IMR-90 (cell line): ENCODE data around the gene CYSLTR2. TPM values are rescaled to one million over a fixed set of nuclear protein-coding genes. Genes with fewer than 3 reads are reported as not detected.

Experiments
- ATAC-seq: fragments of 200-7000 bp; cut with Tn5 transposase; 2 replicates; pipeline ENCODE4 v1.9.1; 2020; ENCODE audit warnings: low read depth, mild to moderate bottlenecking, moderate library complexity
- BruUV-seq: library from RNA; stranded (reverse); fragments of 400-500 nt; replicated peaks from 2 replicates; lab custom pipeline; 2021; lab: Mats Ljungman, UMichigan
- CTCF ChIA-PET: fragments of 300-600 bp; formaldehyde crosslinking; extraction: SDS; loops from one replicate; lab custom pipeline; 2021; ENCODE audit warnings: antibody characterized with exemption; lab: Yijun Ruan, JAX
- POLR2A ChIA-PET: fragments of 300-600 bp; sonication (Branson Sonifier 250); formaldehyde crosslinking; loops from one replicate; lab custom pipeline; 2022; ENCODE audit warnings: antibody characterized with exemption; ENCODE audit not compliant: unreplicated experiment; lab: Charles Lee
- DNase-seq: peaks from one replicate; pipeline ENCODE4 v3.0.0; 2013
- H2AFZ ChIP-seq: replicated peaks from 2 replicates; pipeline ENCODE3; 2013; ENCODE audit warnings: low read length, mild to moderate bottlenecking; ENCODE audit not compliant: poor library complexity
- H2AK5ac ChIP-seq: 2 replicates; pipeline ENCODE4 v1.6.1; 2013; ENCODE audit warnings: low read depth, low read length, inconsistent platforms
- H2AK9ac ChIP-seq: replicated peaks from 2 replicates; pipeline ENCODE3; 2013; ENCODE audit warnings: mild to moderate bottlenecking, low read depth, low read length, moderate library complexity; ENCODE audit not compliant: poor library complexity
- H2BK120ac ChIP-seq: 2 replicates; pipeline ENCODE4 v1.6.1; 2013; ENCODE audit warnings: low read depth, low read length, inconsistent platforms
- H2BK15ac ChIP-seq: 3 replicates; pipeline ENCODE4 v1.6.1; 2013; ENCODE audit warnings: low read depth, low read length, inconsistent platforms
- H2BK20ac ChIP-seq: 2 replicates; pipeline ENCODE4 v1.6.1; 2013; ENCODE audit warnings: low read depth, mild to moderate bottlenecking, inconsistent platforms, low read length, moderate library complexity
- H2BK5ac ChIP-seq: 2 replicates; pipeline ENCODE4 v1.6.1; 2013; ENCODE audit warnings: mild to moderate bottlenecking, low read depth, low read length, inconsistent platforms; ENCODE audit not compliant: poor library complexity, severe bottlenecking
- H3K14ac ChIP-seq: replicated peaks from 2 replicates; pipeline ENCODE4 v1.6.1; 2013; ENCODE audit warnings: low read depth, low read length, inconsistent platforms
- H3K18ac ChIP-seq: 2 replicates; pipeline ENCODE4 v1.6.1; 2013; ENCODE audit warnings: low read depth, low read length, control low read depth
- H3K23ac ChIP-seq: 2 replicates; pipeline ENCODE4 v1.6.1; 2013; ENCODE audit warnings: low read depth, low read length, inconsistent platforms
- H3K27ac ChIP-seq: 2 replicates; pipeline ENCODE4 v1.5.1; 2013; ENCODE audit warnings: mild to moderate bottlenecking, control low read depth, low read length; ENCODE audit not compliant: insufficient read depth
- H3K27me3 ChIP-seq: 2 replicates; pipeline ENCODE4 v1.6.1; 2013; ENCODE audit warnings: low read length; ENCODE audit not compliant: control insufficient read depth, insufficient read depth
- H3K36me3 ChIP-seq: 2 replicates; pipeline ENCODE4 v1.6.1; 2013; ENCODE audit warnings: low read length, mixed read lengths; ENCODE audit not compliant: control insufficient read depth, insufficient read depth
- H3K4ac ChIP-seq: 2 replicates; pipeline ENCODE4 v1.6.1; 2013; ENCODE audit warnings: low read depth, low read length, inconsistent platforms
- H3K4me1 ChIP-seq: 2 replicates; pipeline ENCODE4 v1.6.1; 2013; ENCODE audit warnings: low read length, mixed read lengths; ENCODE audit not compliant: control insufficient read depth, insufficient read depth
- H3K4me2 ChIP-seq: 2 replicates; pipeline ENCODE4 v1.6.1; 2013; ENCODE audit warnings: low read depth, mild to moderate bottlenecking, control low read depth, low read length, moderate library complexity
- H3K4me3 ChIP-seq: 2 replicates; pipeline ENCODE4 v1.5.1; 2013; ENCODE audit warnings: low read depth, mild to moderate bottlenecking, control low read depth, low read length, moderate library complexity; ENCODE audit not compliant: insufficient read depth
- H3K56ac ChIP-seq: 2 replicates; pipeline ENCODE4 v1.6.1; 2013; ENCODE audit warnings: low read length, inconsistent platforms; ENCODE audit not compliant: insufficient read depth; ENCODE audit errors: extremely low read depth
- H3K79me1 ChIP-seq, 2 experiments: 2 replicates each; pipeline ENCODE4 v1.6.1; 2013; ENCODE audit warnings: low read length in 2 of 2, inconsistent platforms in 1 of 2, low read depth in 1 of 2
- H3K9ac ChIP-seq: 2 replicates; pipeline ENCODE4 v1.6.1; 2013; ENCODE audit warnings: low read depth, low read length, control low read depth
- H3K9me1 ChIP-seq: 2 replicates; pipeline ENCODE4 v1.6.1; 2013; ENCODE audit warnings: low read length, inconsistent platforms; ENCODE audit not compliant: insufficient read depth
- H3K9me3 ChIP-seq: 2 replicates; pipeline ENCODE4 v1.6.1; 2013; ENCODE audit warnings: low read length; ENCODE audit not compliant: control insufficient read depth, insufficient read depth
- H4K20me1 ChIP-seq: 2 replicates; pipeline ENCODE4 v1.6.1; 2013; ENCODE audit warnings: low read length, inconsistent platforms; ENCODE audit not compliant: insufficient read depth
- H4K5ac ChIP-seq: 2 replicates; pipeline ENCODE4 v1.6.1; 2013; ENCODE audit warnings: mild to moderate bottlenecking, low read depth, low read length, control low read depth
- H4K8ac ChIP-seq, 2 experiments: 2 replicates each; pipeline ENCODE4 v1.6.1; 2013; ENCODE audit warnings: low read depth in 2 of 2, low read length in 2 of 2, control low read depth in 1 of 2, inconsistent platforms in 1 of 2
- H4K91ac ChIP-seq: 2 replicates; pipeline ENCODE4 v1.6.1; 2013; ENCODE audit warnings: low read depth, low read length, inconsistent platforms; ENCODE audit not compliant: insufficient read depth
- BHLHE40 ChIP-seq: fragments of 150-350 bp; IDR thresholded peaks from 2 replicates; pipeline ENCODE4 v1.6.1; 2016; ENCODE audit warnings: mild to moderate bottlenecking, low read depth, low read length
- CEBPB ChIP-seq: IDR thresholded peaks from 2 replicates; pipeline ENCODE4 v1.6.1; 2012; ENCODE audit warnings: low read depth, low read length, improper control_type of control experiment
- CHD1 ChIP-seq: IDR thresholded peaks from 2 replicates; pipeline ENCODE4 v1.6.1; 2012; ENCODE audit warnings: low read depth, low read length, improper control_type of control experiment
- CTCF ChIP-seq: conservative IDR thresholded peaks from 2 replicates; pipeline ENCODE4 v1.5.1; 2012; ENCODE audit warnings: mild to moderate bottlenecking, low read depth, low read length, improper control_type of control experiment
- ELK1 ChIP-seq: fragments of 150-350 bp; IDR thresholded peaks from 2 replicates; pipeline ENCODE4 v1.6.1; 2016; ENCODE audit warnings: low read depth, mild to moderate bottlenecking, low read length, moderate library complexity, borderline replicate concordance
- FOS ChIP-seq: fragments of 150-350 bp; IDR thresholded peaks from 2 replicates; pipeline ENCODE4 v1.6.1; 2016; ENCODE audit warnings: low read depth, low read length
- MAFK ChIP-seq: IDR thresholded peaks from 2 replicates; pipeline ENCODE4 v1.6.1; 2012; ENCODE audit warnings: low read depth, low read length, improper control_type of control experiment
- MAZ ChIP-seq: IDR thresholded peaks from 2 replicates; pipeline ENCODE4 v1.6.1; 2012; ENCODE audit warnings: low read depth, mild to moderate bottlenecking, low read length, improper control_type of control experiment, moderate library complexity, borderline replicate concordance
- MXI1 ChIP-seq: IDR thresholded peaks from 2 replicates; pipeline ENCODE4 v1.6.1; 2012; ENCODE audit warnings: low read depth, mild to moderate bottlenecking, low read length, moderate library complexity, borderline replicate concordance
- NFE2L2 ChIP-seq: fragments of 150-350 bp; IDR thresholded peaks from 2 replicates; pipeline ENCODE4 v1.6.1; 2016; ENCODE audit warnings: low read depth, mild to moderate bottlenecking, low read length
- POLR2A ChIP-seq: IDR thresholded peaks from 2 replicates; pipeline ENCODE4 v1.6.1; 2012; ENCODE audit warnings: mild to moderate bottlenecking, low read depth, low read length
- RAD21 ChIP-seq: IDR thresholded peaks from 2 replicates; pipeline ENCODE4 v1.6.1; 2012; ENCODE audit warnings: low read length, improper control_type of control experiment
- RCOR1 ChIP-seq: IDR thresholded peaks from 2 replicates; pipeline ENCODE4 v1.6.1; 2012; ENCODE audit warnings: mild to moderate bottlenecking, low read length, improper control_type of control experiment; ENCODE audit not compliant: insufficient replicate concordance
- RFX5 ChIP-seq: IDR thresholded peaks from 2 replicates; pipeline ENCODE4 v1.8.0; 2012; ENCODE audit warnings: low read depth, mild to moderate bottlenecking, low read length, moderate library complexity
- SMC3 ChIP-seq: fragments of 150-350 bp; IDR thresholded peaks from 2 replicates; pipeline ENCODE4 v1.6.1; 2016; ENCODE audit warnings: low read depth, mild to moderate bottlenecking, antibody characterized with exemption, low read length, moderate library complexity
- USF2 ChIP-seq: fragments of 150-350 bp; IDR thresholded peaks from 2 replicates; pipeline ENCODE4 v1.6.1; 2017; ENCODE audit warnings: mild to moderate bottlenecking, antibody characterized with exemption, low read length, low read depth
- WGBS, 2 experiments: methylation state at CpG; one replicate each; pipeline versions ENCODE4 v1.1.5 to v1.1.7; 2013; ENCODE audit warnings: missing lambda C conversion rate in 2 of 2; ENCODE audit not compliant: insufficient read length in 1 of 2; ENCODE audit errors: extremely low coverage in 2 of 2; 5-methylcytosine and 5-hydroxymethylcytosine counted together
- dilution Hi-C: fragments of 300-500 bp; cut with HindIII; formaldehyde crosslinking; loops from one replicate; pipeline ENCODE4 v1.14.3; 2018; ENCODE audit warnings: low sequenced_read_pairs; ENCODE audit not compliant: unreplicated experiment
- in situ Hi-C: fragments of 300-500 bp; cut with MboI; formaldehyde crosslinking; loops from 3 replicates; pipeline ENCODE4 v1.14.3; 2019; ENCODE audit warnings: low sequenced_read_pairs, inconsistent platforms, mixed read lengths
- intact Hi-C: fragments of 100-400 bp; cut with micrococcal nuclease; formaldehyde crosslinking; loops from 2 replicates; pipeline ENCODE4 v1.10.0; 2022
- polyA plus RNA-seq, 3 experiments: library from polyadenylated mRNA; depleted of rRNA; stranded (reverse); fragments of >200 nt; gene quantifications; 2 replicates each; pipeline ENCODE4 v1.2.3, GENCODE V29; 2012; ENCODE audit warnings: low replicate concordance in 1 of 3
- total RNA-seq: library from RNA; depleted of rRNA; stranded (reverse); fragments of >200 nt; gene quantifications from 2 replicates; pipeline ENCODE4 v1.2.3, GENCODE V29; 2012

The CYSLTR2 gene
- total and polyA plus RNA-seq, 2 of the 4 experiments (the other 2 are of a cell fraction): not detected

GRCh38 chr13:48748681-48749080 lies 95.0 kb downstream of the CYSLTR2 start:
- Histone ChIP-seq H3K9me1 (peaks cover 5% of the 10 kb centered on the region; the same call in 1 of the 2 replicates), H2AK5ac (peak overlapping the region; percentile 29), H3K27me3 (no peaks in the 10 kb centered on the region), H3K79me1 (no peaks in the 10 kb centered on the region), H2BK15ac (no peak overlapping the region), H2AK9ac (no peak overlapping the region), H4K91ac (peak overlapping the region; percentile 19; the same call in 1 of the 2 replicates), H3K27ac (no peak overlapping the region), H3K18ac (no peak overlapping the region), H3K23ac (no peak overlapping the region), H2BK20ac (peak overlapping the region; percentile 3; the same call in 1 of the 2 replicates), H3K4me1 (peaks cover 8% of the 10 kb centered on the region), H3K4me3 (no peak overlapping the region), H3K9ac (no peak overlapping the region), H4K5ac (no peak overlapping the region), H3K4me2 (no peak overlapping the region), H3K9me3 (no peaks in the 10 kb centered on the region), H3K36me3 (no peaks in the 10 kb centered on the region), H3K4ac (no peak overlapping the region; the same call in 1 of the 2 replicates), H2BK5ac (no peak overlapping the region), H4K20me1 (no peaks in the 10 kb centered on the region), H3K56ac (no peak overlapping the region), H2AFZ (peak overlapping the region; percentile 69), H3K14ac (0 out of 2 replicates have a peak overlapping the region, but pooled peaks have one; percentile 28), H4K8ac (no peak overlapping the region), H2BK120ac (no peak overlapping the region)
- DNase-seq (peak; percentile 23), ATAC-seq (no peak)
- dilution Hi-C loops (no loop called here), in situ Hi-C loops (no loop called here), intact Hi-C loops (no loop called here)
- no TSS peak for BruUV-seq
- TF ChIP-seq RFX5 (no peak), MAFK (no peak), SMC3 (no peak), USF2 (no peak), BHLHE40 (no peak), FOS (no peak), CTCF (no peak), RAD21 (no peak), RCOR1 (no peak), MXI1 (no peak), MAZ (no peak), NFE2L2 (no peak), POLR2A (no peak), CHD1 (no peak), CEBPB (no peak), ELK1 (no peak)
- CTCF ChIA-PET: interaction anchor here (0.9 to 1.7 kb wide), 2 partner anchors 13 to 155 kb away, joined by 3 to 4 read pairs; no protein-coding TSS in a partner anchor
- 100% methylated on average over 1 of the region's 2 CpGs; no CpG with 5 or more reads in 1 of the 2 experiments for WGBS, 2 experiments
- POLR2A ChIA-PET: no interaction called here
